VCaP (cell line): ENCODE data around the gene SERPINB13.
"Not testable (repeated sequence)": the region's sequence is repeated elsewhere in the genome, so short reads cannot be mapped to it uniquely, and the experiment has no call there.

Experiments
- H3K27ac ChIP-seq: fragments of 450-650 bp; 2 replicates; pipeline ENCODE4 v1.5.1; 2017
- TF ChIP-seq, protein P1 (sequence below): fragments of 450-650 bp; conservative IDR thresholded peaks from 2 replicates; pipeline ENCODE4 v1.5.1; 2017; ENCODE audit warnings: mild to moderate bottlenecking, moderate library complexity

The SERPINB13 gene

DNA sequence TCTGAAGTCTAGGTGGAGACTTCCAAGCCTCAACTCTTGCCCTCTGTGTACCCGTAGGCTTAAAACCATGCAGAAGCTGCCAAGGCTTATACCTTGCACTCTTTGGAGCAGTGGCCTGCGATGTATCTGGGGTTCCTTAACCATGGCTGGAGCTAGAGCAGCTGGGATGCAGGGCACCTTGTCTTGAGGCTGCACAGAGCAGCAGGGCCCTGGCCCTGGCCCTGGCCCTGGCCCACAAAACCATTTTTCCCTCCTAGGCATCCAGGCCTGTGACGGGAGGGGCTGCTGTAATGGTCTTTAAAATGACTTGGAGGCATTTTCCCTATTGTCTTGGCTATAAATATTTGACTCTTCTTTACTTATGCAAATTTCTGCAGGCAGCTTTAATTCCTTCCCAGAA is 37.7 kb downstream of the SERPINB13 start:
- no peak overlapping the region for H3K27ac ChIP-seq
- TF ChIP-seq, protein P1, sequence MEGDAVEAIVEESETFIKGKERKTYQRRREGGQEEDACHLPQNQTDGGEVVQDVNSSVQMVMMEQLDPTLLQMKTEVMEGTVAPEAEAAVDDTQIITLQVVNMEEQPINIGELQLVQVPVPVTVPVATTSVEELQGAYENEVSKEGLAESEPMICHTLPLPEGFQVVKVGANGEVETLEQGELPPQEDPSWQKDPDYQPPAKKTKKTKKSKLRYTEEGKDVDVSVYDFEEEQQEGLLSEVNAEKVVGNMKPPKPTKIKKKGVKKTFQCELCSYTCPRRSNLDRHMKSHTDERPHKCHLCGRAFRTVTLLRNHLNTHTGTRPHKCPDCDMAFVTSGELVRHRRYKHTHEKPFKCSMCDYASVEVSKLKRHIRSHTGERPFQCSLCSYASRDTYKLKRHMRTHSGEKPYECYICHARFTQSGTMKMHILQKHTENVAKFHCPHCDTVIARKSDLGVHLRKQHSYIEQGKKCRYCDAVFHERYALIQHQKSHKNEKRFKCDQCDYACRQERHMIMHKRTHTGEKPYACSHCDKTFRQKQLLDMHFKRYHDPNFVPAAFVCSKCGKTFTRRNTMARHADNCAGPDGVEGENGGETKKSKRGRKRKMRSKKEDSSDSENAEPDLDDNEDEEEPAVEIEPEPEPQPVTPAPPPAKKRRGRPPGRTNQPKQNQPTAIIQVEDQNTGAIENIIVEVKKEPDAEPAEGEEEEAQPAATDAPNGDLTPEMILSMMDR = no peak

DNA sequence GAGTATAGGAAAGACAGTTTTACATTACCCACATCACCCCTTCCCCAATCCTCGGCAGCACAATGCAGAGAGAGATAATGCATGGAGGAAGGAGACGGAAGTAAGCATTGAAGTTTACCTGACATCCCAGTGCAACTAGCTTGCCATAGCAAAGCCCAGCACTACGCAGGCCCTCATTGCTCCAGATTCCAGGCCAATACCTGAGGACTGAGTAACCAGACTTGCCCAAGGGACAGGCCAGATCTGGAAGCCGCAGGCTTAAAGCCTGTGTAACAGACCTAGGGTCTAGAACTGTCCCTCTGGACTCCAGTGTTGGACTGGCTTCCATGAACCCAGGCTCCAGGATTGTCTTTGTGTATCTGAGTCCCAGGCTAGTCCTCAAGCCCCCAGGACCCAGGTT is 39.3 kb downstream of the SERPINB13 start:
- H3K27ac ChIP-seq = no peak overlapping the region
- TF ChIP-seq, protein P1 = no peak

- no peak overlapping the region for H3K27ac ChIP-seq
These were observed 40.7 kb downstream of the SERPINB13 start for GRCh38 chr18:63627819-63628218.

GRCh38 chr18:63637703-63638102 is 50.6 kb downstream of the SERPINB13 start:
- no peak overlapping the region for H3K27ac ChIP-seq
- TF ChIP-seq, protein P1 = no peak

More at GRCh38 chr18:63627819-63628218, 40.7 kb downstream of the SERPINB13 start:
- TF ChIP-seq, protein P1 = no peak

- not testable (repeated sequence) for H3K27ac ChIP-seq
These were observed 54.1 kb downstream of the SERPINB13 start for GRCh38 chr18:63641157-63641680.

DNA sequence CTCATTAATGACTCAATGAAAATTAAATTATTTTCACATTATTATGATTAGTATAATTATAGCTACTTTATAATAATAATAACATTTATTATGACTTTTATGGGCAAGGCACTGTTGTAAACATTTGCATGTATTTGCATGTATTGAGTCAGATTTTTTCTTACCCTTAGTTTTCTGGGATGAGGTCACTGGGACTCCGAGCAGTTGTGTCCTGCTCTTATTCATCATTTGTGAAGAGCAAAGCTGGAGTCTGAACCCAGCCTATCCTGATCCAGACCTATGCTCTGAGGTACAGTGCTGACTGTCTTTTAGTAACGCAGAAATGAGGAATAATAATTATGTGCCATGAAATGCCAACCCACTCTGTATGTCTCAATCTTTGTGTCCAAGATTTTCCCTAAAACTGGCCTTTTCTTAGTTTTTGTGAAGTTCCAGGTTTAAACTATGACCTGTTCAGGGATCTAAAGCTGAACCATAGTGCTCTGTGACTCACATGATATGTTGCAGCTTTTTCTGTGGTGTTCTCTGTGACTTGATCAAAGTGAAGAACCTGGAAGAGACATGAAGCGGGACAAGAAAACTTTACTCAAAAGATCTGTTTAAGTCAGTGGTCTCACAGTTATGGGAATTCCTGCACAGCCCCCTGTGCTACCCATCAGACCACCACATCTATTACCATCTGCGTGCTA is 55.7 kb downstream of the SERPINB13 start:
- not testable (repeated sequence) for H3K27ac ChIP-seq

DNA sequence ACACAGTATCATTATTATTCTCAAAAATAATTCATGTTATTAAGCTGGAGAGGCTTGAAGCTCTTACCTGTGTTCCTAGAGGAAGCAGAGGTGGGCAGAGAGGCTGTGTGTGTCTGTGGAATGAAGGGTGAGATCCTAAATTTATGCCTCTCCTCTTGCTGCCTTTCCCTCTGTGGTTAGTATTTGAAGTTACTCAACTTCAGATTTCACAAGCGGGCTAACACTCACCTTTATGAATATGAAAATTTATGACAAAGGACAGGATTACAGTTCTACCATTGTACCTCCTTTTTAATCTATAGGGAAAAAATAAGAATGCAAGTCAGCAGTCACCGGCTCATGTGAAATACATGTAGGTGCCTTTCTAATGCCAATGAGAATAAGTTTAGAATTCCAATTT is 57.0 kb downstream of the SERPINB13 start, which contains the start of gene SERPINB4:
SERPINB4 (minus strand) TSS at position 115 of the 400 bp plus-strand sequence. CDS start 679 bp downstream, outside the sequence.
- not testable (repeated sequence) for H3K27ac ChIP-seq

GRCh38 chr18:63644694-63645093 is 57.6 kb downstream of the SERPINB13 start:
- H3K27ac ChIP-seq = not testable (repeated sequence)

DNA sequence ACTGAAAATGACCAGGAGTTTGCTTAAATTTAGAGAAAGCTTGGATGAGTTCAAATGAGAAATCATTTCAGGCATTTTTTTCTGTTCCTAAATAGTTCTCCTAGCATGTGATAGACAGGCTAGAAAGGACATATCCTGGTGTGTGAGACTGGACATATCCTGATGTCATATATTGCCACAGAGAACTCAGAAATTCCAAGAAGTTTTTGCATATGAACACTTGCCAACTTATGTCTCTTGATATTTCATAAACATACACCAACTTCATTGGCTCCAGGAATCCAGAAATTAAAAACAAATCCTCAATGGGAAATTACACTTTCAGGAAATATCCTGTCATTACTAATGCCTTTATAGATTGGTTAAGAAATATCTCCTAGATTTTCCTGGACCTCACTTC is 59.8 kb downstream of the SERPINB13 start:
- no peak overlapping the region for H3K27ac ChIP-seq
- TF ChIP-seq, protein P1 = no peak

DNA sequence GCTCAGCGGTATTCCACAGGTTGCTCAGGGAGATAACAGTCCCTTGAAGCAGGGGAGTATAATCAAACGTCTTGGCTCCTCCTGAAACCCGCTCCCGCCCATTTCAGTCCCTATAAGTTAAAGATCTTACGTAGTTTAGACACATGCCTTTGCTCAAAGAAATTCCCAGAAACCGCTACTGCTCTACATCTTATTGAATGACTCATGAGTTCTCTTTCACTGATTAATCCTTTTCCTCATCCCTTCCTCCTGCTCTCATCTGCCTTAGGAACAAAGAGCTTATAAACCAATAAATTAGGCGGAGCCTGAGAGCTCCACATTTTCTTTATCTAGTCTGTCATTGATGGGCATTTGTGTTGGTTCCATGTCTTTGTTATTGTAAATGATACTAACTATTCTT is 61.1 kb downstream of the SERPINB13 start:
- no peak overlapping the region for H3K27ac ChIP-seq
- TF ChIP-seq, protein P1 = no peak
